NCI-H1092 (cell line): ENCODE data around the gene TOR1B.
"Not testable (repeated sequence)": the region's sequence is repeated elsewhere in the genome, so short reads cannot be mapped to it uniquely, and the experiment has no call there.

ENCODE experiments used
- DNase-seq: peaks from one replicate; lab custom pipeline; 2025; lab: John Stamatoyannopoulos, UW

TOR1B gene

GRCh38 chr9:129776938-129777768 lies 25.8 kb upstream of the TOR1B start:
- no peak for DNase-seq

- DNase-seq = no peak
Observed at GRCh38 chr9:129777769-129778130, 25.2 kb upstream of the TOR1B start.

- DNase-seq = no peak
Observed at GRCh38 chr9:129778469-129778868, 24.5 kb upstream of the TOR1B start.

DNA sequence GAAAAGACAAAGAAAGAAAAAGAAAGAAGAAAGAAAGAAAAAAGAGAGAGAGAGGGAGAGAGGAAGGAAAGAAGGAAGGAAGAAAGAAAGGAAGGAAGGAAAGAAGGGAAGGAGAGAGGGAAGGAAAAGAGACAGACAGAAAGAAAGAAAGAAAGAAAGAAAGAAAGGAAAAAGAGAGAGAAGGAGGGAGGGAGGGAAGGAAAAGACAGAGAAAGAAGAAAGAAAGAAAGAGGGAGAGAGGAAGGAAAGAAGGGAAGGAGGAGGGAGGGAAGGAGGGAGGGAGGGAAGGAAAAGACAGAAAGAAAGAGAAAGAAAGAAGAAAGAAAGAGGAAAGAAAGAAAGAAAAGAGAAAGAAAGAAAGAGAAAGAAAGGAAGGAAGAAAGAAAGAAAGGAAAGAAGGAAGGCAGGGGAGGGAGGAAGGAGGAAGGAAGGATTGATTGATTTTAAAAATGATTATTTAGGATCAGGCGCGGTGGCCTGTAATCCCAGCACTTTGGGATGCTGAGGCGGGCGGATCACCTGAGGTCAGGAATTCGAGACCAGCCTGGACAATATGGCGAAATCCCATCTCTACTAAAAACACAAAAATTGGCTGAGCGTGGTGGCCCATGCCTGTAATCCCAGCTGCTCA lies 23.3 kb upstream of the TOR1B start:
- DNase-seq = no peak

DNA sequence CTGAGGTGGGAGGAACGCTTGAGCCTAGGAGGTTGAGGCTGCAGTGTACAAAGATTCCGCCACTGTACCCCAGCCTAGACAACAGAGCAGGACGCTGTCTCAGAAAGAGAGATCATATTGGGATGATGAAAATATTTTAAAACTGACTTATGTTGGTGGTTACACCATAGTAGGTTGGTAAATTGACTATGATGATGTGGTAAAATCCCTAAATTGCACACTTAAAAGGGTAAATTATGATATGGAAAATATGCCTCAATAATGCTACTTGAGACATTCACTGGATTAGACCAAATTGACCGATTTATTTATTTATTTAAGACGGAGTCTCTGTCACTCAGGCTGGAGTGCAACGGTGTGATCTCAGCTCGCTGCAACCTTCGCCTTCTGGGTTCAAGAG lies 21.9 kb upstream of the TOR1B start:
- DNase-seq = no peak

DNA sequence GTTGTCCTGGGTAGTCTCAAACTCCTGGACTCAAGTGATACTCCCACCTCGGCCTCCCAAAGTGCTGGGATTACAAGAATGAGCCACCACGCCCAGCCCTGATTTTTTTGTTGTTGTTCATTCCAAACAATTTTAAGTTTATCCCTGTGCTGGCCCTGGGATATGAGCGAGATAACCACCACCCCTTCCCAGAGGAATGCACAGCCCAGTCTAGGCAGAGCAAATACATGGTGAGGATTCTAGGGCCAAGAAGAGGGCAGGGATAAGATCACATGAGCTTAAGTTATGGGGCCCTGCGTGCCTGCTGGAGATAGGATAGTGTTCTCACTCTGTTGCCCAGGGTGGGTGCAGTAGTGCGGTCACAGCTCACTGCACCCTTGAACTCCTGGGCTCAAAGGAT lies 21.0 kb upstream of the TOR1B start:
- DNase-seq = no peak

GRCh38 chr9:129783516-129784361 lies 19.2 kb upstream of the TOR1B start:
- peak; percentile 27 for DNase-seq

DNA sequence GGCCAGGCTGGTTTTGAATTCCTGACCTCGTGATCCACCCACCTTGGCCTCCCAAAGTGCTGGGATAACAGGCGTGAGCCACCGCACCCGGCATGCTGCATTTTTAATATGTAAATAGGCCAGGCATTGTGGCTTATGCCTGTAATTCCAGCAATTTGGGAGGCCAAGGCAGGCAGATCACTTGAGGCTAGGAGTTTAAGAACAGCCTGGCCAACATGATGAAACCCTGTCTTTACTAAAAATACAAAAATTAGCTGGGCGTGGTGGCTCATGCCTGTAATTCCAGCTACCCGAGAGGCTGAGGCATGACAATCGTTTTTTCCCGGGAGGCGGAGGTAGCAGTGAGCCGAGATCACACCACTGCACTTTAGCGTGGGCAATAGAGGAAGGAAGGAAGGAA lies 18.0 kb upstream of the TOR1B start:
- not testable (repeated sequence) for DNase-seq

DNA sequence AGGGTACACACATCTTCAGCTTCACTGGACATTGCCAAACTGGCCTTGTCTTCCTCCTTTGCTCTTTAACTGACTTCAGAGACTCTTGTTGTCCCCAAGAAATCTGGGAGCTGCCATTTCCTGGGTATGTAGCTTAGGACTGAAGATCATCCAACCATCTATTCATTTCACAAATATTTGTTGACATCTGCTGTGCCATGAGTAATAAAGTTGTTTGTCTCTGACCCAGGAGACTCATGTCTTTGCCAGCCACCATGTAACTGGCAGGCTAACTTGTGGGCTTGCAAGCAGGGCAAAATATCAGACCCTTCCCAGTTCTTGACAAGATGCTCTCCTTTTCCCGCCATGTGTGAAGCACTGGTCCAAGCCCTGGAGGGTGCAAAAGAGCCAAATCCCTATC lies 17.1 kb upstream of the TOR1B start:
- no peak for DNase-seq

DNA sequence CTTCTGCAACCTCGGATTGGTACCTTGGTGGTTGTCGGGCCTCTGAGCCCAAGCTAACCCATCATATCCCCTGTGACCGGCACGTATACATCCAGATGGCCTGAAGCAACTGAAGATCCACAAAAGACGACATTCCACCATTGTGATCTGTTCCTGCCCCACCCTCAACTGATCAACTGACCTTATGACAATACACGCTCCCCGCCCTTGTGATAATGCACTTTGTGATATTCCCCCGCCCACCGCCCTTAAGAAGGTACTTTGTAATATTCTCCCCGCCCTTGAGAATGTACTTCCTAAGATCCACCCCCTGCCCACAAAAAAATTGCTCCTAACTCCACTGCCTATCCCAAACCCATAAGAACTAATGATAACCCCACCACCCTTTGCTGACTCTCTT lies 16.5 kb upstream of the TOR1B start:
- no peak for DNase-seq

GRCh38 chr9:129794549-129794948 lies 8.4 kb upstream of the TOR1B start:
- no peak for DNase-seq

GRCh38 chr9:129796029-129796428 lies 7.0 kb upstream of the TOR1B start:
- not testable (repeated sequence) for DNase-seq

- no peak for DNase-seq
Observed at GRCh38 chr9:129798973-129799372, 4.0 kb upstream of the TOR1B start.

- DNase-seq = no peak
Observed at GRCh38 chr9:129801504-129801903, 1.5 kb upstream of the TOR1B start.

DNA sequence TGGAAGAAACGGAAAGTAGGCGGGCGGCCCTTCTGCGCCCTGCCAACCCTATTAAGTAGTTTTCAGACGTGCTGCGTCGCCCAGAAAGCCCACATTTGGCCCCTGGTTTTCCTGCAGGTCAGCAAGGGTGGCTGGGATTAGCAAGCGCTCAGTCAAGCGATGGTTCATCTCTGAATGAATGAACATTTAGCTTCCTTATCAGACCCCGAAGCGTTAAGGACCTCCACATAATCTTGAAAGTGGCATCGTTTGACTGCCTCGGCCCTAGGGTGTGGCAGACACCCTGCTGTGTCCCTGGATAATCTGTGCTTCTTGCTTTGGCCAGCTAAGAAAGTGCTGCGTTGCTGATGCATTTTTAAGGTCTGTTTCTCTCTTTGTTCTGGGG lies 684 bp downstream of the TOR1B start:
- DNase-seq = no peak

DNA sequence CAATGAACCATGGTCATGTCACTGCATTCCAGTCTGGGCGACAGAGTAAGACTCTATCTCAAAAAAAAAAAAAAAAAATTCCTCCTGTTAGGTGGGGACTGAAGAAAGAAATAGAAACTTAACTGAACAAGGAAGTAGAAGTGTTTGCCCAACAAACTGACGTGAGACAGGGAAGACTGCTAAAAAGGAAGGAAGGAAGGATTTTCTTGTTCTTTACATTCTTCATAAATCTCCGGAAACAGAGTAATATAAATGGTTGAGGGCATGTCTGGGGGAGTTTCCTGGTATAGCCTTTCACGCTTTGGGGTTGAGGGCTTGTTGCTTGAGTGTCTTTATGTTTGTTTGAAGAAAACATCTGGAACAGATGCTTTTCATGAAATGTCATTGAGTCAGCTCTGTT lies 3.1 kb downstream of the TOR1B start:
- DNase-seq = no peak

DNA sequence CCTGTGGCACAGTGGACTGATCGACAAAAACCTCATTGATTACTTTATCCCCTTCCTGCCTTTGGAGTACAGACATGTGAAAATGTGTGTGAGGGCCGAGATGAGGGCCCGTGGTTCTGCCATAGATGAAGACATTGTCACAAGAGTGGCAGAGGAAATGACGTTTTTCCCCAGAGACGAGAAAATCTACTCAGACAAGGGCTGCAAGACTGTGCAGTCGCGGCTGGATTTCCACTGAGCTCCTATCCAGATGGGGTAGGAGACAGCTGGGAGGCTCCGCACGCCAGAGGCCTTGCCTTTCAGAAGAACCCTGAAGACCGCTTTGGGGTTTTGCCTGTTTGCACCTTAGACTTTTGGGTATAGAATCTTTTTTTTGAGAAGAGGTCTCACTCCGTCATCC lies 6.4 kb downstream of the TOR1B start:
- DNase-seq = no peak

GRCh38 chr9:129810116-129810515 lies 7.1 kb downstream of the TOR1B start:
- no peak for DNase-seq

DNA sequence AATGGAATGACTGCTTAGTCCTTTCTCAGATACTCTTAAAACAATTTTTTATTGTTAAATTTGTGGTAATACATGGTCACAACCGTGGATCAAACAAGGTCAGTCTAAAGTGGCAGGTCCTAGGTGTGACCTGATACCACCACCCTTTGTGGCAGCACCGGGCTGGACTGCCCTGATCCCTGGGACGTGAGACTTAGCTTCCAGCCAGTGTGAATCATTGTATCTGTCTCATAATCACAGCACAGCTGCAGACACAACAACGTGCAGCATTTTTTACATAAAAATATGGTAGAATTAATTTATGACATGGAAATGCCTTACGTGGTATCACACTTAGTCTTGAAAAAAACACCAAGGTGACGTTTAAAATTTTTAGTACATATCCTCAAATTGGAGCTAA lies 7.8 kb downstream of the TOR1B start:
- no peak for DNase-seq

DNA sequence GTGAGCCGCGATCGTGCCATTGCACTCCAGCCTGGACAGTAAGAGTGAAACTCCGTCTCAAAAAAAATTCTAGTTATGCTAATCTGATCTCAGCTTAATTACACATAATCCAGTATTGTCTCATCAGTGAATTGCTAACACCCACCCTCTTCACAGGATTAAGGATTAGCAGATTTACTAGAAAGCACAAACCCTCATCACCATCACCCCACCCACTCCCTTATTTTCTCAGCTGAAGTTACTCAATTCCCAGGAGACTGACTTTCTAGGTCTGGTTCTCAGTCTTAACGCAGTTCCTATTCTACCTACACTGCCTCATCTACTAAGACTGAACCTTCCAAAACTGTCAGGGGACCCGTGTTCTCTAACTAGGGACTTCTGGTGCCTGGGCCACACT lies 9.0 kb downstream of the TOR1B start:
- no peak for DNase-seq

GRCh38 chr9:129812385-129812784 lies 9.4 kb downstream of the TOR1B start:
- DNase-seq = no peak

DNA sequence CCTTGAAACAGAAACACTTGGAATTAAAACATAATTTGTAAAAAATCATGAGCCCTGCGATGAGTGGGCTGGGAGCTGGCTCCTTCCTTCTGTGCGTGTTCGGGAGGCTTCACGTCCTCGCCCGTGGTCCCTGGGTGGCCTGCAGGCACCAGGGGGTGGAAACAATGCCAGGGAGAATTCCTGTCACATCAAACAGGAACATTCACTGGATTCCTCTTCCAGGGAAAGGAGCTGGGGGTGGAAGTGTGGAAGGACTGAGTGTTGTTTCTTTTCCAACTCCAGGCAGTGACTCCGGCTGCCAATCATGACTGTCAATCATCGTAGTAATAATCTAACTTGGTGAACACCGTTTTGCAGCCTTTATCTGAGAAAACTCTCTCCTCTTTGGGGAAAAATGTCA lies 10.7 kb downstream of the TOR1B start:
- no peak for DNase-seq
